GM19043 (cell line): Measurements from ENCODE around the gene HMGXB3.
A peak's percentile ranks its signal among the peaks of the same experiment; 100 is the strongest.

Source experiments
- ATAC-seq: cut with Tn5 transposase; IDR thresholded peaks from one replicate; pipeline ENCODE4 v1.9.1; 2021; ENCODE audit warnings: low read depth; ENCODE audit not compliant: unreplicated experiment

Gene HMGXB3

DNA sequence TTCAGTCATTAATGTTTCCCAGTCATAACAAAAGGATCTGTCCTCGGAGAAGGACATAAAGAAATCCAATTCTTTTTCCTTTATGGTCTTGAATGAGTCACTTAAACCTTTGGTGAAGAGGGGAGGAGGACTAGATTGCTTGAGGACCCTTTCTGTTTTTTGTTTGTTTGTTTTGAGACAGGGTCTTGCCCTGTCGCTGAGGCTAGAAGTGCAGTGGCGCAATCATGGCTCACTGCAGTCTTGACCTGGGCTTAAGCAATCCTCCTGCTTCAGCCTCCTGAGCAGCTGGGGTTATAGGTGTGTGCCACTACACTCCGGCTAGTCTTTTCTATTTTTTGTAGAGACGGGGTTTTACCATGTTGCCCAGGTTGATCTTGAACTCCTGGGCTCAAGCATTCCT is 12.4 kb upstream of the HMGXB3 start:
- ATAC-seq, result no peak

DNA sequence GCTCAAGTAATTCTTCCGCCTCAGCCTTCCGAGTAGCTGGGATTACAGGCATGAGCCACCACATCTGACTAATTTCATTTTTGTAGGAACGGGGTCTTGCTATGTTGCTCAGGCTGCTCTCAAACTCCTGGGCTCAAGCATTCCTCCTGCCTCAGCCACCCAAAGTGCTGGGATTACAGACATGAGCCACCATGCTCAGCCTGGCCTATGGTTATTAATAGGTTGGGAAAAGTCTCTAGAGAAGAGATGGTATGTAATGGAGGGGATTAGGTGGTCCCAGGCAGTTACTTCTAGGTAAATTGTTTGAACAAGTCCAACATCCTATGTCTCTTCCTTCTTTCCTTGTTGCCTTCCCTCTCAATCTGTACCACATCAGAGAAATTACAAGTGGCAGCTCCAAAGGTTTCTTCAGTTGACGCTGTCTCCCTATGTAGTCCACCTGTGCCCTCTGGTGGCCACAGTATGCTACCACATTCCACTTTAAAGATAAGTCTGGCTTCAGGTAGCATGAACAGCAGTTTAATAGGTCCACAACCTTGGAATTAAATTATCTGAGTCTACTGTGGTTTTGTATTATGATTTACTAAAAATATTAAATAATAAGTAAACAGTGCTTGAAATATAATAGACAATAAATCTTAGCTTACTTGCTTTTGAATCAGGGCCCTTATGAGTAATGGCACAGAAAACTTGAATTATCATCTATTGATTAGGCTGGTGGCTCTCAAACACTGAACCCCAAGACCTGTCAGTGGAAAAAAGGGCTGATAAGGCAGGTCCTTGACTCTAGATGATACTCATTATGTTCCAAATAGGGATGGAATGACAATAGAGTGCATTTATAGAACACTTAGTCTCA is 9.8 kb upstream of the HMGXB3 start:
- ATAC-seq, result no peak

DNA sequence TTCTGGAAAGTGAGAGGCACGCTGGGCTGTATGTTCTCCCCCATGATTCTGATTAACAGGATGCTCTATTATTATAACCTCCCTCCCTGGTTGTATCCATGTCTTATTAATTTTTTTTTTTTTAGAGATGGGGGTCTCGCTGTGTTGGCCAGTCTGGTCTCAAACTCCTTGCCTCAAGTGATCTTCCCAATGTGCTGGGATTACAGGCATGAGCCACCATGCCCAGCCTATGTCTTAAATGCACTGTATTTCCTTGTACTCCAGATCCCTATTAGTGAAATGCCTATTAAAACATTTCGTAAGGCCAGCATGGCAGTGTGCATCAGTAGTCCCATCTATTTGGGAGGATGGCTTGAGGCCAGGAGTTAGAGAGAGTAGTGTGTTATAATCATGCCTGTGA is 7.1 kb upstream of the HMGXB3 start:
- no peak for ATAC-seq

DNA sequence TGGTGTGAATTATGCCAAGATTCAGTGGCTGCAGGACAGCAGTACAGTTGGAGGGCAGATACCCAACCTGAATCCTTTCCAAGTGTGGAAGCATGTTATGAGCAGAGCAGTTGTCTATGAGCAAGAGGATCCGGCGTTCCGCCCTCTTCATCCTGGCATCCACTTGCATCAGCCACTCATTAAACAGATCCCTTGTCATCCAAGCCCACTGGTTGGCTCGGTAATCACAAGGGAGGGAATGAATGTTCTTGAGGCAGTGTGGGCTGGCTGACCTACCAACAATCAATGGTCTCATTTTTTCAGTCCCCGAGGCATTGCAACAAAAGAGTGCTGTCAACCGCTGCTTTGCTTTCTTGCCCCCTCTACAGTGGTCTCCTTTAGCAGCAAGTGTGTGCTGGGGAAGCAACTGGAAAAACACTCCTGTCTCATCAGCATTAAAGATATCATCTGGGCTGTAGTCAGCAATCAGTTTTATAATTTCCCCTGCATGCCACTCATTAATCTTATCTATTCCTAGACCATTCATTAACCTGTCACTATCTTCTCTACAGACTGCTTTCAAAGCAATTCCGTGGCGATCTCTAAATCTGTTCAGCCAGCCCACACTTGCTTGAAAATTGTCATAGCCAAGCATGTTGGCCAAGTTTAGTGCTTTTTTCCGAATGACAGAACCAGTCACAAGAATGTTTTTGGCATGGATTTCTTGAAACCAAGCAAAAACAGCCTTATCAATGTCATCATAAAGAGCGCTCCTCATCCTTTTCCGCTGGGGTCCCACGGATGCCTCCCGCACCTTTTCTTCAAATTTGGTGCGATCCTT is 4.9 kb upstream of the HMGXB3 start:
- ATAC-seq, result no peak

DNA sequence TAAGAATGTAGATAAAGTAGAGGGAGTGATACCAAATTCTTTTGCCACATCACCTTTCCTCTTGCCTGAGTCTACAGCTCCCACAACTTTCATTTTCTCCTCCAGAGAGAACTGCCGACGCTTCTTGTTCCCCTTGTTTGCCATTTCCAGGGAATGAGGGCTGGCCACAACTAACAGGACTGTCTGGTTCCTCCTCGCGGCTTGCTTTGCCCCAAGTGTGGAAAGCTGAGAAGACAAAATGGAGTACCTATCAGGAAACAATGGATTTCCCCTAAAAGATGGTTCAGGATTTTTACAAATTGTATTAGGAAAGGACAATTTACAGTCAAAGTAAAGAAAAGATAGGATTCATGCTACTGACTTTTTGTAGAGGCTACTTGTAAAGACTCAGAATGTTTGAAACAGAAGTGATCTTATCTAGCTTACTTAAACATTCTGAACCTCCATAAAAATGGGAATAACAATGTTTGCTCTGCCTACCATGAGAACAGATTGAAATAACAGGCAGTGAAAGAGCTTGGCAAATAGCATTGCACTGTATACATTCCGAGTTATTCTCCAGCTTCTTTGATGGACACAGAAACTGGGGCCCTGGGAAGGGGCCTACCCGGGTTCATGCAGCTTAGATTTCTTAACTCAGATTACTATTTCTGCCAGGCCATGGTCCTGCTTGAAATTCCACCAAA is 4.2 kb upstream of the HMGXB3 start:
- ATAC-seq, result no peak

DNA sequence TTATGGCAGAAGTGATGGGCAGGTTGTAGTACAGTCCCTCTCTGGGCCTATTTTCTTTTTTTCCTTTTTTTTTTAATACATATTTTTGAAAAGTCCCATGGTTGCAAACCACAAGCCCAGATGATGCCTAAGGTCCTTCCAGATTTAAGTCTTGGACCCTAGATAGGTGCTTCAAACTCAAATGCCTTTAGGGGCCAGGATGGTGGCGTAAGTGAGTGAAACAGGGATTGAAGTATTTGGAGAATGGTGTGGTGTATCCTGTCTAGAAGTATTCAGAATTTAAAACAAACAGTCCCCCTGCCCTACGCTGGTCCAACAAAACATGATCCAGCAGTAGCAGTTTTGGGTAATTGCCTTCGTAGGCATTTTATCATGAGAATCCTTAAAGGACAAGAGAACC is 2.3 kb upstream of the HMGXB3 start:
- no peak for ATAC-seq

DNA sequence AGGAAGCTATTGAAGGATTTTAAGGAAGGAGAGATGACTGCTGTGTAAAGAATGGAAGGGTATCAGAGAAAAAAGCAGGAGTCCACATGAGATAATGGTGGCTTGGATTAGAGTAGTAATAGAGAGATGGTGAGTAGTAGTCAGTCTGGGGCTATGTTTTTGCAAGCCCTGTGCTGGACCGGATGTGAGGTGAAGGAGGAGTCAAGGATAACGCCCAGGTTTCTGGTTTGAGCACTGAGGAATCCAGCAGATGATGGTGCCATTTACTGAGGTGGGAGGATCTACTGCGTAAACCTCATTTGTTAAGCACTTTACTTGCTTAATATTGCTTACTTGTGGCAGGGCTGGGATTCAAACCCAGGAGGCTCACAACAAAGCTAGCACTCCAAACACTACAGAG is 1.2 kb upstream of the HMGXB3 start:
- ATAC-seq, result no peak

DNA sequence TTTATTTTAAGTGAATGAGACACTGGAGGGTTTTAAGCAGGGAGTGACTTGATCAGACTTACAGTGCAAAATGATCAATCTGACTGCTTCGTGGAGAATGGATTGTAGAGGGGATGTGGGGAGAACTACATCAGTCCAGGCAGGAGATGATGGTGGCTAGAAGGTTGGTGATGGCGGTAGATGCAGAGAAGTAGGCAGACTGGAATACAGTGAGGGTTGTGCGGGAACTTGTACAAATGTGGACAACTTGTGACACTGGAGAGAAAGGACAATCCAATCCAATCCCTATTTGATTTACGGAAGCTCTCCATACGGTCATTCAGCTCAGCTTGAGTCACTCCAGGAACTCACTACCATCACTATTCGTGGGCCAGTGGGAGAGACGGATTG is 678 bp upstream of the HMGXB3 start:
- no peak for ATAC-seq

DNA sequence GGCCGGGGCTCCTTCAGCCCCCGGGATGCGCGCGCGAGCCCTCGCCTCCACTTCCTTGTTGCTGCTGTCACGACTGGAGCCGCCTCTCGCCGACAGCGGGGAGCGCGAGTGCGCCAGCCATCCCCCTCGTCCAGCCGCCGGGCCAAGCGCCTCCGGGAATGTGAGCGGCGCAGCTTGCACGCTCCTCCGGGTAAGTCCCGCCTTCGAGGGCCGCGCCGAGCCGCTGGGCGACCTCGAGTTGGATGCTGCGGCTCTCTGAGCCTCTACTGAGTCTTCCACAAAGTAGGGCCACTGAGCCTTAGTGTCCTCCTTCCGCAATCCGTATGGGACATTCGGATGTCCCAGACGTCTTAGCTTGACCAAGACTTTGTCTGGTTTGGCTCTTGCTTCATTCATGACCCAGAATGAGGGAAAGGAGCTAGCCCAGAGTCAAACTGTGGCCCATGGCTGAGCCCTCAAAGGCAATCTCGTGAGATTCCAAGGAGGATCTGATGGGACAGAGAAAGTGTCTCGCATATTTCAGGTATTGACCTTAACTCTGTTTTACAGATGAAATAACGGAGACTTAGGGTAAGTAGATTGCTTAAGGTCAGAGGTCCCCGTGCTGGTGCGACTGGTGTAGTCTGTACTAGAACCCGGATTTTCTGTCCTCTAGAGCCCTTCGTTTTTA is 586 bp downstream of the HMGXB3 start:
- no peak for ATAC-seq

DNA sequence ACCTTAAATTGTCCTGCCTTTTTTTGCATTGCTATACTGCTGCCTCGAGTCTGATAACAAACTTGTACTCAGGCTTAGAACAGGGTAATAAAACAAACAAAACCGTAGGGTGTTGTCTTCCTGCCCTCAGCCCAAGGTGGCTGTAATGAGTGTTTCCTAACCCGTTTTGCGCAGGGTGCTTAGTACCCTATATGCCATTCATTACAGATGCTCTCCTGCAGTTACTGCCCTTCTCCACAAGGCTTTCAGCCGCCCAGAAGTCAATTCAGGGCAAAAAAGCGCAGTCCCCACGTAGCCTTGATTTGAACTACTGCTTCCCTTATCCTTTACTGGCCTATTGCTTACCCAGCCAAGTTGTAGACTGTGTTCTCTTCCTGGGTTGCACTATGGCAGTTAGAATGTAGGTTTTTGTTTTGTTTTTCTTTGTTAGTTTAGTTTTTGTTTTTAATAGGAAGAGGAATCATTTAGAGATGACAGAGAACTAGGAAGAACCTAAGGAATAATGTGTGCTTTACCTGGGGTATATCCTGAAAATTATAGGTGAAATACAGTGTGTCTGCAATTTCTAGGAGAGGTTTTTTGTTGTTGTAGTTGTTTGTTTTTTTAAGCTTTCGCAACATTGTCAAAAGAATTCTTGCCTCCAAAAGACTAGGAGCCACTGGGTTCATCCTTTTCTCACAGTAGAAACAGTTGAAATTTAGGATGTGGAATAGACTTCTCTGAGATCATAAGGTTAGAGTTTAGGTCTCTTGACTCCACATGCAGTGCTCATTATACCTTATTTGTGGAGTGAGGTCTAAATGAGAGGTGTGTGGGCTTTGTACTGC is 1.3 kb downstream of the HMGXB3 start:
- ATAC-seq, result peak; percentile 56

DNA sequence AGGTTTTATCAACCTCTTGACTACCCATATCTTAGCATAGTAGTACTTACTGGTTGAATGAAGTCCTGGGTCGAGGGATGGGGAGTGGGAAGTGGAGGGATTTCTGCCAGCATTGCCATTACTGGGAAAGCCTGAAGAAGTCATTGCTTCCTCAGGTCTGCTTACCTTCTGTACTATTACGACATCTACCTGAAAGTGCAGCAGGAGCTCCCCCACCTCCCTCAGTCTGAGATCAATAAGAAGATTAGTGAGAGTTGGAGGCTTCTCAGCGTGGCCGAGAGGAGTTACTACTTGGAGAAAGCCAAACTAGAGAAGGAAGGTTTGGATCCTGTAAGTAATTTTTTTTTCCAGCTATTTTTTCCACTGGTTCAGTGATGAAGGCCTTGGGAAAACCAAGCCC is 5.8 kb downstream of the HMGXB3 start:
- no peak for ATAC-seq

DNA sequence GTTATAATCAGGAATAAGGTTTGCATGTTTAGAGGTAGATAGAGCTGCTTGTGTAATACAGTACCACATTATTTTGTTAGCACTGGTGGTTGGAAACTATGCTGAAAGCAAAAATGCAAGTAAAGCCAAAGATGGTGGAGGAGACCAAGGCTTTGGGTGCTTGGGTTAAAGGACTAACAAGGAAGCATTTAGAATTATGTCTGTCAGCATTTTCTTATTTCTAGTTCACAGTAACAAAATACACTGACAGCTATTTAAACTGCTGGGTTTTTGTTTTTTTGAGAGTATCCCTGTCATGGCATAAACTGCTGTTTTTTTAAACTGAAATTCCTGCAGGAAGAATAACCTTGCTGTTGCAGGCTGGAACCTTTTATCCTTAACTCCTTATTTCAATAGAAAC is 6.5 kb downstream of the HMGXB3 start:
- ATAC-seq, result no peak

DNA sequence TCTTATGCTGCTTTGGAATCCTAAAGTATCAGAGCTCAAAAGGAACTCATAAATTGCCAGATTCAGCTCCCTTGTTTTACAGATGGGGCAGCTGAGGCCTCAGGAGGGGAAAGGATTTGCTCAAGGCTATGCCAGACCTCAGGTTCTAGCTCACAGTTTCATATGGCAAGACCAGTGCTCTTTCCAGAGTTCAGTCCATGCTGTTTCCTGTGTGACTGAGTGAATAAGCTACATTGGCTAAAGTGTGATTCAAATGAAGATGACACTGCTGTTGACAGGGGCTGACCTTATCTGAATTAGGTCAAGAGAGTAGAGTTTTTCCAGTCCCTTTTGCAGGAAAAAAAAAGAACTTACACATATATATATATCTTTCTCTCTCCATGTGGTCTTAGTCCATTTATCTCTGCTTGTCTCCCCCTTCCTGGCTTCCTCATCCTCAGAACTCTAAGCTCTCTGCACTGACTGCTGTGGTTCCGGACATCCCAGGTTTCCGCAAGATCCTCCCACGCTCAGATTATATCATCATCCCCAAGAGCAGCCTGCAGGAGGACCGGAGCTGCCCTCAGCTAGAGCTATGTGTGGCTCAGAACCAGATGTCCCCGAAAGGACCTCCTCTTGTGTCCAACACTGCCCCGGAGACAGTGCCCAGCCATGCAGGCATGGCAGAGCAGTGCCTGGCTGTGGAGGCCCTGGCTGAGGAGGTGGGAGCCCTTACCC is 9.3 kb downstream of the HMGXB3 start:
- ATAC-seq, result no peak

DNA sequence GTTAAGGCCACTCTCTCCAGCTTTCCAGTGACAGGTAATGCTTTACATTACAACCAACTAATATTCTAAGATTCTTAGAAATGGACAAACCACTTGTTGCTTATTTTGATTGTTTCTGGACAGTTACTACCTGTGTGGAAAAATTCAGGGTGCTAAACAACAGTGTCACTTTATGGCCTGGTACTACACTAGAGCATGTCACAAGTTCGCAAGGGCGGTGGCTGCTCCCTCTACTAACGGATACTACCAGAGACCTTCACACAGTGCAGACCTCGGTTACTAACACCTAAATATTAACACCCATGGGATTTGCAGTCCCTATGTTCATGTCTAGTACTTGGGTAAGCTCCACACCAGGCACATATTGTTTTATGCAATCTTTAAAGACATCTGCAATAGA is 13.4 kb downstream of the HMGXB3 start:
- no peak for ATAC-seq

DNA sequence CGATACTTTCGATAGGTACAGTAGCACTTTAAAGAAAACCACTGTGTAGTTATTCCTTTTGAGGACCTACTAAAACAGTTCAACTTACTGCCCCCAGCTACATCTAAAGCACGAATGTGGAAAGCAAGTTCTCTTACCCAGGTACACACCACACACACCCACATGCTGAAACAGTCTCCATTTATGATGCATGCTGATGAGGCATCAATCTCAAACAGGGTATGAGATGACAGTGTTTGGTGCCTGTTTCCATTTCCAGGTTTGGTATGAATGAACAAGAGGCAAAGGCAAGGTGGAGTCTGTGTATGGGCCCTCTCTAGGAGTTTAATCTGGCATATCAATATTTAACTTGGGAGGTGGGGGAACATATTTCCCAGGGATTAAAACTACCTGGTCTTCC is 13.9 kb downstream of the HMGXB3 start:
- no peak for ATAC-seq

DNA sequence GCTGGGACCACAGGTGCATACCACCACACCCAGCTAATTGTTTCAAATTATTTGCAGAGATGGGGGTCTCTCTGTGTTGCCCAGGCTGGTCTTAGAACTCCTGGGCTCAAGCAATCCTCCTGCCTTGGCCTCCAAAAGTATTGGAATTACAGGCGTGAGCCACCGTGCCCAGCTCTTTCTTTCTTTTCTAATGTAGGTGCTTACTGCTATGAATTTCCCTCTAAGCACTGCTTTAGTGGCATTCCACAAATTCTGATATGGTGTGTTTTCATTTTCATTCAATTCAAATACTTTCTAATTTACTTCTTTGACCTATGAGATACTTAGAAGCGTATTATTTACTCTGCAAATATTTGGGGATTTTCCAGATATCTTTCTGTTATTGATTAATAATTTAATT is 14.9 kb downstream of the HMGXB3 start:
- ATAC-seq, result no peak

DNA sequence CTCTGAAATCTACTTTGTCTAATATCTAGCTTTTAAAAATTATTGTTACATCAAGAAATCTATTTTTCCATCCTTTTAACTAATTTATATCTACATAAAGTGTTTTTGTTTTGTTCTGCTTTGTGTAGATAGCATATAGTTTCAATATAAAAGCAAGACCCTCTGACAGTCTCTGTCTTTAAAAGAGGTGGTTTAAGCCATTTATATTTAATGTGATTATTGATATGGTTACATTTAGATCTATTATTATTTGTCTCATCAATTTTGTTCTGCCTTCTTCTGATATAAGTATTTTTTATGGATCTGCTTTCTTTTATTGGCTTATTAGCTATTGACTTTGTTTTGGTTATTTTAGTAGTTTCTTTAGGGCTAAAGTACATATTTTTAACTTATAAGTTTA is 16.0 kb downstream of the HMGXB3 start:
- ATAC-seq, result no peak

DNA sequence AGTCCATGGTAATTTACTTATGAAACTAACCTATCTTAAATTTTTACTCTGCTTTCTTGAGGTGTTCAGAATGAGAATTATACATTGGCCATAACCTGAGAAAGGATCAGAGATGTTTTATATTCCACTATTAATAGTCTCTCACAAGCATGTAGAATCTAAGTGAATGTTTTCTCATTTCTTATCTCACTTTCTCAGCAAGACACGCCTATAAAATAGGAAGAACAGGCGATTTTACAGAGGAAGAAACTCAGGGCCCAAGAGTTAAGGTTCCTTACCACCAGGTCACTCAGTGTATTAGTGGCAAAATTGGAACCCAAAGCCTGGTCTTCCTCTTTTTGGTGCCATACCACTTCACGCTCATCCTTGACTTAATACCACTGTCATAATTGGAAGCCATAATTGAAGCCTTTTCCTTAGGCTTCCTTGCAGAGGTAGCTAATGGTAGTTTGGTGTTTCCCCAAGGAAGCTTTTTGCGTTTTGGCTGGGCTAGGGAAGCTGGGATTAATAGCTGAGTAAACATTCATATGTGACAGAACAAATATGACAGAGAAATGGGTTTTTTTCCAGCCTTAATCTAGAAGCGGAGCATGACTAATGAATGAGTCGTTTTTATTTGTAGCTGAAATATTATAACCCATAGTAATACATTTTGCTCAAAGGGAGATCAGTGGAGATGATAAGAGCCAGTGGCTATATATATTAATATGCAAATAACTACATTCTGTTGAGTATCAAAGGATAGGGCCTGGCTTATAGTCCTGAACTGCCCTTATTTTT is 16.9 kb downstream of the HMGXB3 start:
- no peak for ATAC-seq

DNA sequence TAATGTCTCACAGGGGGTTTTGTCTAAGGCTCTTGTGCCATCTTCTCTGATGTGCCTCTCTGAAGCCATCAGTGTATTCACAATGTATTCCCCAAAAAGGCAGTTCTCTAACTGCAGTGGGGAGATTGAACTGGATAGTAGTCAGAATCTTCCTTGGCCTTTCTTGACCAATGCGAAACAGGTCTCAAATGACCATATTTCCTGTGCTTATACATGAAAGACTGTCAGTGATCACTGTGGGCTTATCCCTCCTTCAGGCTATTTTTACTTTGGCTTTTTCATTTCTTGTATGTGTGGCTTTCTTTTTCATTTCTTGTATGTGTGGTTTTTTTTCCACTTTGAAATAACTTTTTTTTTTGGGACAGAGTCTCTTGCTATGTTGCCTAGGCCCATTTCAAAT is 19.7 kb downstream of the HMGXB3 start:
- ATAC-seq, result no peak
